Endothelial cell of umbilical vein (primary cell): ENCODE data around the gene PLOD1.

Experiments
- EZH2 ChIP-seq: IDR thresholded peaks from 2 replicates; pipeline ENCODE4 v1.6.1; 2012; ENCODE audit warnings: borderline replicate concordance, low read depth, mild to moderate bottlenecking, moderate library complexity, low read length, inconsistent platforms; ENCODE audit not compliant: severe bottlenecking
- FOS ChIP-seq: IDR thresholded peaks from 2 replicates; pipeline ENCODE4 v1.6.1; 2011; ENCODE audit warnings: mild to moderate bottlenecking, low read length, moderate library complexity, borderline replicate concordance; ENCODE audit not compliant: insufficient read depth
- JUN ChIP-seq: IDR thresholded peaks from 2 replicates; pipeline ENCODE4 v1.6.1; 2011; ENCODE audit warnings: borderline replicate concordance, low read depth; ENCODE audit not compliant: insufficient read length, insufficient read depth
- MYC ChIP-seq: IDR thresholded peaks from one replicate; pipeline ENCODE4 v1.6.1; 2011; ENCODE audit warnings: mild to moderate bottlenecking, low read depth, low read length
- POLR2A ChIP-seq: IDR thresholded peaks from 2 replicates; pipeline ENCODE4 v1.6.1; 2012; ENCODE audit warnings: low read depth, mild to moderate bottlenecking, control low read depth, low read length
- POLR2AphosphoS5 ChIP-seq: IDR thresholded peaks from 2 replicates; pipeline ENCODE4 v1.6.1; 2012; ENCODE audit warnings: low read depth, mild to moderate bottlenecking, control low read depth, low read length, moderate library complexity; ENCODE audit not compliant: insufficient read depth
- TF ChIP-seq, protein P1 (sequence below), 2 donors: IDR thresholded peaks; 1 replicate in 1 of 2; 2 replicates in 1 of 2; pipeline ENCODE4 v1.5.1; 2011; ENCODE audit warnings: low read length in 2 of 2, mild to moderate bottlenecking in 2 of 2, moderate library complexity in 2 of 2, control low read depth in 1 of 2, inconsistent platforms in 1 of 2, low read depth in 1 of 2; ENCODE audit not compliant: insufficient read depth in 1 of 2; ENCODE audit errors: extremely low read depth in 1 of 2
- TF ChIP-seq, protein P2 (sequence below): IDR thresholded peaks from 2 replicates; pipeline ENCODE4 v1.6.1; 2011; ENCODE audit not compliant: insufficient read depth, insufficient read length

DNA sequence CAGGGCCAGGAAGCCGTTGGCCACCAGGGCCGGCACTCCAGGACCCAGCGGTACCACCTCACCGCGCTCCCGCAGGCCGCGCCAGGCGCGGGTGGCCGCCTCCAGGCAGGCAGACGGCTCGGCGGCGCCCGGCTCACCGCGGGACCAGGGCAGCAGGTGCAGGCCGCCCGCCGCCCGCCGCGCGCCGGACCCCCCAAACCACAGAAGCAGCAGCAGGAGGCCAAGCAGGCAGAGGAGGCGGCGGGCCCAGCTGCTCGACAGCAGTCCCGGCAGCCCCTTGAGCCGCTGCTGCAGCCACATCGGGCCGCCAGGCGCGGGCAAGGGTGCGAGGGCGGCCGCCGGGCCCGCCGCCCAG is 8.6 kb upstream of the PLOD1 start:
- TF ChIP-seq, protein P1, sequence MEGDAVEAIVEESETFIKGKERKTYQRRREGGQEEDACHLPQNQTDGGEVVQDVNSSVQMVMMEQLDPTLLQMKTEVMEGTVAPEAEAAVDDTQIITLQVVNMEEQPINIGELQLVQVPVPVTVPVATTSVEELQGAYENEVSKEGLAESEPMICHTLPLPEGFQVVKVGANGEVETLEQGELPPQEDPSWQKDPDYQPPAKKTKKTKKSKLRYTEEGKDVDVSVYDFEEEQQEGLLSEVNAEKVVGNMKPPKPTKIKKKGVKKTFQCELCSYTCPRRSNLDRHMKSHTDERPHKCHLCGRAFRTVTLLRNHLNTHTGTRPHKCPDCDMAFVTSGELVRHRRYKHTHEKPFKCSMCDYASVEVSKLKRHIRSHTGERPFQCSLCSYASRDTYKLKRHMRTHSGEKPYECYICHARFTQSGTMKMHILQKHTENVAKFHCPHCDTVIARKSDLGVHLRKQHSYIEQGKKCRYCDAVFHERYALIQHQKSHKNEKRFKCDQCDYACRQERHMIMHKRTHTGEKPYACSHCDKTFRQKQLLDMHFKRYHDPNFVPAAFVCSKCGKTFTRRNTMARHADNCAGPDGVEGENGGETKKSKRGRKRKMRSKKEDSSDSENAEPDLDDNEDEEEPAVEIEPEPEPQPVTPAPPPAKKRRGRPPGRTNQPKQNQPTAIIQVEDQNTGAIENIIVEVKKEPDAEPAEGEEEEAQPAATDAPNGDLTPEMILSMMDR (IDR thresholded peaks at IDR 0.05; ENCODE audit: extremely low read depth in 1 of 2, insufficient read depth in 1 of 2, low read depth in 1 of 2, low read length in 2 of 2) = no peak
- no peak for TF ChIP-seq POLR2A
- TF ChIP-seq JUN = no peak
- TF ChIP-seq POLR2AphosphoS5 = no peak
- TF ChIP-seq EZH2 = no peak
- no peak for TF ChIP-seq MYC
- TF ChIP-seq, protein P2, sequence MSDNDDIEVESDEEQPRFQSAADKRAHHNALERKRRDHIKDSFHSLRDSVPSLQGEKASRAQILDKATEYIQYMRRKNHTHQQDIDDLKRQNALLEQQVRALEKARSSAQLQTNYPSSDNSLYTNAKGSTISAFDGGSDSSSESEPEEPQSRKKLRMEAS = no peak
- TF ChIP-seq FOS = no peak
